ENCODE measurements around the gene GPC3.
"Not testable (repeated sequence)": the region's sequence is repeated elsewhere in the genome, so short reads cannot be mapped to it uniquely, and the experiment has no call there.

GPC3 gene

GRCh38 chrX:133985164-133985966 lies at the start of gene GPC3:
TSS of gene GPC3 (minus strand) at chrX:133985594.
- DNase-seq = no peak

- DNase-seq = no peak
These were observed 47.0 kb upstream of the GPC3 start for GRCh38 chrX:134032441-134032840.

- no peak for DNase-seq
These were observed 41.3 kb upstream of the GPC3 start for GRCh38 chrX:134026565-134027311.

- DNase-seq = no peak
These were observed 40.7 kb upstream of the GPC3 start for GRCh38 chrX:134025986-134026545.

- no peak for DNase-seq
These were observed 39.4 kb upstream of the GPC3 start for GRCh38 chrX:134024686-134025377.

- DNase-seq = no peak
These were observed 38.5 kb upstream of the GPC3 start for GRCh38 chrX:134023851-134024281.

- no peak for DNase-seq
These were observed 35.5 kb upstream of the GPC3 start for GRCh38 chrX:134020910-134021309.

GRCh38 chrX:134019567-134020206 lies 34.3 kb upstream of the GPC3 start:
- no peak for DNase-seq

GRCh38 chrX:134016309-134016708 lies 30.9 kb upstream of the GPC3 start:
- DNase-seq = not testable (repeated sequence)

GRCh38 chrX:134015510-134015909 lies 30.1 kb upstream of the GPC3 start:
- not testable (repeated sequence) for DNase-seq

- DNase-seq = no peak
These were observed 28.1 kb upstream of the GPC3 start for GRCh38 chrX:134013524-134013923.

- no peak for DNase-seq
These were observed 27.7 kb upstream of the GPC3 start for GRCh38 chrX:134013092-134013497.

GRCh38 chrX:134010690-134011089 lies 25.3 kb upstream of the GPC3 start:
- no peak for DNase-seq

GRCh38 chrX:134007716-134008115 lies 22.3 kb upstream of the GPC3 start:
- DNase-seq = no peak

- DNase-seq = no peak
These were observed 21.2 kb upstream of the GPC3 start for GRCh38 chrX:134006484-134007161.

GRCh38 chrX:134004084-134004483 lies 18.7 kb upstream of the GPC3 start:
- no peak for DNase-seq

- DNase-seq = no peak
These were observed 17.7 kb upstream of the GPC3 start for GRCh38 chrX:134002921-134003615.

GRCh38 chrX:134000260-134001245 lies 15.2 kb upstream of the GPC3 start:
- no peak for DNase-seq

- DNase-seq = no peak
These were observed 13.8 kb upstream of the GPC3 start for GRCh38 chrX:133999031-133999705.

GRCh38 chrX:133995759-133996158 lies 10.4 kb upstream of the GPC3 start:
- DNase-seq = no peak
